22Rv1 (cell line): ENCODE data around the gene KRTAP5-7.

Source experiments
- ZFX ChIP-seq: fragments of 450-650 bp; IDR thresholded peaks from 2 replicates; pipeline ENCODE4 v1.6.1; 2017; ENCODE audit warnings: antibody characterized with exemption, borderline replicate concordance
- TF ChIP-seq, protein P1 (sequence below): fragments of 450-650 bp; IDR thresholded peaks from 2 replicates; pipeline ENCODE4 v1.5.1; 2017; ENCODE audit warnings: mild to moderate bottlenecking

DNA sequence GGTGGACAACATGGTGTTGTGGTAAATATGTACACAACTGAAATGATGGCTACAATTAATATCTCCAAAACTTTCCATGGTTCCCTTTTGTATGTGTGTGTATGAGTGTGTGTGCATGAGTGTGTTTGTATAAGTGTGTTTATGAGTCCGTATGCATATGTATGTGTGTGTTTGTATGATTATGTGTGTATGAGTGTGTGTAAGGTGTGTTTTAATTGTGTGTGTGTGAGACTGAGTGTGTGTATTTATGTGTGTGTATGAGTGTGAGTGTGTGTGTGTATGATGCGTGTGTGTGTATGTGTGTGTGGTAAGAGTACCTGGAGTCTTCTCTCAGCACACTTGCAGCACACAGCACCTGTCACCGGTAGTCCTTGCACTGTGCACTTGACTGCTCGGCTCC lies 29.0 kb downstream of the KRTAP5-7 start:
- TF ChIP-seq, protein P1, sequence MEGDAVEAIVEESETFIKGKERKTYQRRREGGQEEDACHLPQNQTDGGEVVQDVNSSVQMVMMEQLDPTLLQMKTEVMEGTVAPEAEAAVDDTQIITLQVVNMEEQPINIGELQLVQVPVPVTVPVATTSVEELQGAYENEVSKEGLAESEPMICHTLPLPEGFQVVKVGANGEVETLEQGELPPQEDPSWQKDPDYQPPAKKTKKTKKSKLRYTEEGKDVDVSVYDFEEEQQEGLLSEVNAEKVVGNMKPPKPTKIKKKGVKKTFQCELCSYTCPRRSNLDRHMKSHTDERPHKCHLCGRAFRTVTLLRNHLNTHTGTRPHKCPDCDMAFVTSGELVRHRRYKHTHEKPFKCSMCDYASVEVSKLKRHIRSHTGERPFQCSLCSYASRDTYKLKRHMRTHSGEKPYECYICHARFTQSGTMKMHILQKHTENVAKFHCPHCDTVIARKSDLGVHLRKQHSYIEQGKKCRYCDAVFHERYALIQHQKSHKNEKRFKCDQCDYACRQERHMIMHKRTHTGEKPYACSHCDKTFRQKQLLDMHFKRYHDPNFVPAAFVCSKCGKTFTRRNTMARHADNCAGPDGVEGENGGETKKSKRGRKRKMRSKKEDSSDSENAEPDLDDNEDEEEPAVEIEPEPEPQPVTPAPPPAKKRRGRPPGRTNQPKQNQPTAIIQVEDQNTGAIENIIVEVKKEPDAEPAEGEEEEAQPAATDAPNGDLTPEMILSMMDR = no peak
- no peak for TF ChIP-seq ZFX
